ENCODE measurements around the gene TM4SF1. TPM values are rescaled to one million over a fixed set of nuclear protein-coding genes. Genes with fewer than 3 reads are reported as not detected.

TM4SF1 gene
- total and polyA plus RNA-seq, 12 donors: 31.5 to 164 (median 63.2) TPM

- no peak overlapping the region for H3K4me3 ChIP-seq
- intact Hi-C loops (cut with DNase I): no loop called here
- peak in 3 of 7 donors; percentile 15 to 62 (median 60) for DNase-seq
- H3K4me1 ChIP-seq (replicated peaks in 1 of 2): no peaks in the 10 kb centered on the region
- 50 to 85% (median 62%) methylated on average over 2 of the region's 2 CpGs for WGBS, 4 donors
- no peak for TF ChIP-seq POLR2A (IDR thresholded peaks at IDR 0.05)
- no peak for TF ChIP-seq CTCF (IDR thresholded peaks at IDR 0.05)
- H3K9me3 ChIP-seq (replicated peaks in 1 of 3): no peaks in the 10 kb centered on the region
- no peak overlapping the region for H3K27ac ChIP-seq
- no peaks in the 10 kb centered on the region for H3K36me3 ChIP-seq (replicated peaks in 1 of 2)
- no peaks in the 10 kb centered on the region for H3K27me3 ChIP-seq
Measured at GRCh38 chr3:149363053-149363452, 14.4 kb downstream of the TM4SF1 start.

GRCh38 chr3:149362366-149362765 lies 15.1 kb downstream of the TM4SF1 start:
- intact Hi-C loops (cut with DNase I): no loop called here
- WGBS, 4 donors: 65 to 74% (median 72%) methylated on average over 5 of the region's 5 CpGs

GRCh38 chr3:149356630-149357029 lies 20.8 kb downstream of the TM4SF1 start:
- Histone ChIP-seq H3K27me3 (no peaks in the 10 kb centered on the region), H3K36me3 (replicated peaks in 1 of 2) (no peaks in the 10 kb centered on the region), H3K27ac (no peak overlapping the region), H3K4me3 (no peak overlapping the region), H3K4me1 (replicated peaks in 1 of 2) (no peaks in the 10 kb centered on the region), H3K9me3 (replicated peaks in 1 of 3) (no peaks in the 10 kb centered on the region)
- 75 to 97% (median 87%) methylated on average over 4 of the region's 4 CpGs for WGBS, 4 donors
- TF ChIP-seq POLR2A (IDR thresholded peaks at IDR 0.05) (no peak), CTCF (IDR thresholded peaks at IDR 0.05) (no peak)
- DNase-seq: no peak
- intact Hi-C loops (cut with DNase I): loop anchor here in 1 of 2 donors (10.0 kb wide), 1 partner anchor 72 kb away; no protein-coding TSS in a partner anchor

More at GRCh38 chr3:149362366-149362765, 15.1 kb downstream of the TM4SF1 start:
- no peak overlapping the region for H3K4me3 ChIP-seq
- TF ChIP-seq POLR2A (IDR thresholded peaks at IDR 0.05) (no peak), CTCF (IDR thresholded peaks at IDR 0.05) (no peak)
- H3K36me3 ChIP-seq (replicated peaks in 1 of 2): no peaks in the 10 kb centered on the region
- no peaks in the 10 kb centered on the region for H3K9me3 ChIP-seq (replicated peaks in 1 of 3)
- H3K27ac ChIP-seq: no peak overlapping the region
- no peak for DNase-seq
- H3K4me1 ChIP-seq (replicated peaks in 1 of 2): no peaks in the 10 kb centered on the region
- no peaks in the 10 kb centered on the region for H3K27me3 ChIP-seq

GRCh38 chr3:149356044-149356592 lies 21.3 kb downstream of the TM4SF1 start:
- WGBS, 4 donors: 67 to 76% (median 70%) methylated on average over 6 of the region's 6 CpGs
- Histone ChIP-seq H3K27me3 (no peaks in the 10 kb centered on the region), H3K4me3 (no peak overlapping the region), H3K27ac (no peak overlapping the region), H3K36me3 (replicated peaks in 1 of 2) (no peaks in the 10 kb centered on the region), H3K4me1 (replicated peaks in 1 of 2) (no peaks in the 10 kb centered on the region), H3K9me3 (replicated peaks in 1 of 3) (no peaks in the 10 kb centered on the region)
- no peak for DNase-seq
- TF ChIP-seq CTCF (IDR thresholded peaks at IDR 0.05) (no peak), POLR2A (IDR thresholded peaks at IDR 0.05) (no peak)
- intact Hi-C loops (cut with DNase I): loop anchor here in 1 of 2 donors (10.0 kb wide), 1 partner anchor 71 kb away; no protein-coding TSS in a partner anchor
